Measurements from ENCODE around the gene NUAK1.

The NUAK1 gene

DNA sequence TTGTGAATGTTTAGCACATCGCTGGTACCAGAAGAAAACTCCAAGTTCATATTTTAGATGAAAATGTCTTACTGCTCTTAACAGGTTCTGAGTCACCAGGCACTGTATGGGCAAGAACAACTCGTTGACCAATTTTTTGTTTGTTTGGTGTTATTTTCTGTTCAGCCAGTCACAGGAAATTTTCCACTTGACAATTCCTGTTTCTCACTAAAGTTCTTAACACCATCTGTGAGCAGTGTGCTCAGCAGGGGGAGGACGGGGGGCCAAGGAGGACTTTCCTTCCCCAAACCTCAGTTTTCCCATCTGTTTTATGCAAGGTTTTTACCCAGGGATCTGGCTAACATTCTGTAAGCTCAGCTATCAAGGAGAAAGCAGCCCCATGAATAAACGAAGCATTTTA is 3.0 kb downstream of the NUAK1 start:
- peaks cover 79% of the 10 kb centered on the region for H3K4me1 Mint-ChIP-seq
- H3K27ac Mint-ChIP-seq: no peak overlapping the region
- no peaks in the 10 kb centered on the region for H3K36me3 Mint-ChIP-seq (ENCODE audit: low read depth)
- no peak for TF ChIP-seq CTCF (IDR thresholded peaks at IDR 0.05)
- DNase-seq: no peak
- H3K4me3 Mint-ChIP-seq: peak overlapping the region; percentile 100
- H3K27me3 Mint-ChIP-seq (ENCODE audit: low read depth, poor library complexity): no peaks in the 10 kb centered on the region
- no peaks in the 10 kb centered on the region for H3K9me3 Mint-ChIP-seq

GRCh38 chr12:106135075-106135474 is 3.7 kb downstream of the NUAK1 start:
- Mint-ChIP-seq H3K27ac (no peak overlapping the region), H3K4me1 (peaks cover 79% of the 10 kb centered on the region), H3K36me3 (ENCODE audit: low read depth) (no peaks in the 10 kb centered on the region), H3K4me3 (peak overlapping the region; percentile 100), H3K9me3 (no peaks in the 10 kb centered on the region), H3K27me3 (ENCODE audit: low read depth, poor library complexity) (no peaks in the 10 kb centered on the region)
- no peak for TF ChIP-seq CTCF (IDR thresholded peaks at IDR 0.05)
- DNase-seq: no peak

- no peak for TF ChIP-seq CTCF (IDR thresholded peaks at IDR 0.05)
- no peaks in the 10 kb centered on the region for H3K36me3 Mint-ChIP-seq (ENCODE audit: low read depth)
- no peaks in the 10 kb centered on the region for H3K9me3 Mint-ChIP-seq
- peak overlapping the region; percentile 100 for H3K4me3 Mint-ChIP-seq
- H3K27me3 Mint-ChIP-seq (ENCODE audit: low read depth, poor library complexity): no peaks in the 10 kb centered on the region
- peaks cover 79% of the 10 kb centered on the region for H3K4me1 Mint-ChIP-seq
- H3K27ac Mint-ChIP-seq: no peak overlapping the region
- DNase-seq: no peak
These were observed 4.3 kb downstream of the NUAK1 start for GRCh38 chr12:106134294-106134949.

- H3K27ac Mint-ChIP-seq: peak overlapping the region; percentile 89
- H3K27me3 Mint-ChIP-seq (ENCODE audit: low read depth, poor library complexity): no peaks in the 10 kb centered on the region
- H3K4me3 Mint-ChIP-seq: no peak overlapping the region
- no peaks in the 10 kb centered on the region for H3K9me3 Mint-ChIP-seq
- H3K36me3 Mint-ChIP-seq (ENCODE audit: low read depth): no peaks in the 10 kb centered on the region
- DNase-seq: no peak
- TF ChIP-seq CTCF (IDR thresholded peaks at IDR 0.05): no peak
- peaks cover 89% of the 10 kb centered on the region for H3K4me1 Mint-ChIP-seq
These were observed 5.3 kb downstream of the NUAK1 start for GRCh38 chr12:106133136-106134087.

GRCh38 chr12:106132175-106133135 is 6.3 kb downstream of the NUAK1 start:
- Mint-ChIP-seq H3K36me3 (ENCODE audit: low read depth) (no peaks in the 10 kb centered on the region), H3K27ac (peak overlapping the region; percentile 89), H3K27me3 (ENCODE audit: low read depth, poor library complexity) (no peaks in the 10 kb centered on the region), H3K9me3 (no peaks in the 10 kb centered on the region), H3K4me3 (peak overlapping the region; percentile 2), H3K4me1 (peaks cover 97% of the 10 kb centered on the region)
- TF ChIP-seq CTCF (IDR thresholded peaks at IDR 0.05): no peak
- DNase-seq: no peak

Data from nephron progenitor cell (in vitro differentiated cells).